HEK293 (cell line): ENCODE data around the gene OMA1.

Experiments used
- CTCF ChIA-PET: fragments of 350-600 bp; formaldehyde crosslinking; extraction: SDS; loops from one replicate; lab custom pipeline; 2021; ENCODE audit warnings: antibody characterized with exemption; lab: Yijun Ruan, JAX
- POLR2A ChIA-PET: fragments of 300-600 bp; formaldehyde crosslinking; extraction: SDS; loops from one replicate; lab custom pipeline; 2020; ENCODE audit warnings: antibody characterized with exemption, inconsistent platforms; lab: Yijun Ruan, JAX
- H3K27ac ChIP-seq: fragments of 200-500 bp; sonication (Bioruptor generic); 2 replicates; pipeline ENCODE4 v1.5.1; 2014; ENCODE audit warnings: low read depth, low read length, control low read depth, inconsistent platforms; ENCODE audit errors: extremely low read depth
- H3K36me3 ChIP-seq, 2 experiments: fragments of 200-500 bp in 1 of 2; sonication (Bioruptor generic) in 1 of 2; 1 replicate in 1 of 2; 2 replicates in 1 of 2; pipeline ENCODE4 v1.5.1; 2014 to 2017; ENCODE audit warnings: inconsistent platforms in 2 of 2, low read length in 2 of 2; ENCODE audit not compliant: control insufficient read depth in 2 of 2, insufficient read depth in 1 of 2
- H3K4me1 ChIP-seq: fragments of 200-500 bp; sonication (Bioruptor generic); 2 replicates; pipeline ENCODE4 v1.5.1; 2014; ENCODE audit warnings: mild to moderate bottlenecking, low read length, inconsistent platforms; ENCODE audit not compliant: control insufficient read depth, insufficient read depth
- H3K4me3 ChIP-seq: 2 replicates; pipeline ENCODE4 v1.5.1; 2011; ENCODE audit warnings: low read depth, mild to moderate bottlenecking, control low read depth, low read length, moderate library complexity
- H3K9me3 ChIP-seq: fragments of 200-500 bp; sonication (Bioruptor generic); 2 replicates; pipeline ENCODE4 v1.5.1; 2014; ENCODE audit warnings: low read depth, low read length, inconsistent platforms; ENCODE audit not compliant: control insufficient read depth, insufficient read depth
- BCL6B ChIP-seq: fragments of 450-650 bp; formaldehyde crosslinking; IDR thresholded peaks from 2 replicates; pipeline ENCODE4 v1.5.1; 2017; ENCODE audit warnings: missing biosample characterization, missing genetic modification characterization
- GLIS1 ChIP-seq: fragments of 450-650 bp; formaldehyde crosslinking; IDR thresholded peaks from 2 replicates; pipeline ENCODE4 v1.5.1; 2016; ENCODE audit warnings: missing biosample characterization, missing genetic modification characterization
- HIC1 ChIP-seq: fragments of 450-650 bp; formaldehyde crosslinking; IDR thresholded peaks from 2 replicates; pipeline ENCODE4 v1.5.1; 2016; ENCODE audit warnings: missing biosample characterization, missing genetic modification characterization
- HOXA7 ChIP-seq: sonication (generic); formaldehyde crosslinking; IDR thresholded peaks from 2 replicates; pipeline ENCODE4 v1.8.1; 2022; ENCODE audit warnings: missing genetic modification reagents, borderline replicate concordance
- IKZF3 ChIP-seq: fragments of 450-650 bp; IDR thresholded peaks from 2 replicates; pipeline ENCODE4 v1.5.0; 2018; ENCODE audit warnings: missing biosample characterization, mild to moderate bottlenecking, missing genetic modification characterization, moderate library complexity
- KLF16 ChIP-seq: fragments of 450-650 bp; formaldehyde crosslinking; IDR thresholded peaks from 2 replicates; pipeline ENCODE4 v1.5.1; 2017; ENCODE audit warnings: missing biosample characterization, missing genetic modification characterization
- MZF1 ChIP-seq: fragments of 450-650 bp; formaldehyde crosslinking; IDR thresholded peaks from 2 replicates; pipeline ENCODE4 v1.5.1; 2017; ENCODE audit warnings: missing biosample characterization, missing genetic modification characterization, borderline replicate concordance
- PRDM2 ChIP-seq: fragments of 450-650 bp; formaldehyde crosslinking; IDR thresholded peaks from 2 replicates; pipeline ENCODE4 v1.5.1; 2016; ENCODE audit warnings: missing biosample characterization, missing genetic modification characterization, borderline replicate concordance
- SALL2 ChIP-seq: fragments of 450-650 bp; formaldehyde crosslinking; IDR thresholded peaks from 2 replicates; pipeline ENCODE4 v1.5.0; 2017; ENCODE audit warnings: missing biosample characterization, mild to moderate bottlenecking, missing genetic modification characterization, borderline replicate concordance
- SCRT2 ChIP-seq: fragments of 450-650 bp; formaldehyde crosslinking; IDR thresholded peaks from 2 replicates; pipeline ENCODE4 v1.5.1; 2016; ENCODE audit warnings: missing biosample characterization, missing genetic modification characterization
- SETDB1 ChIP-seq: IDR thresholded peaks from one replicate; pipeline ENCODE4 v1.6.1; 2017; ENCODE audit warnings: mild to moderate bottlenecking, low read length, moderate library complexity, mixed read lengths; ENCODE audit not compliant: insufficient read length
- ZBTB48 ChIP-seq: fragments of 450-650 bp; formaldehyde crosslinking; IDR thresholded peaks from 2 replicates; pipeline ENCODE4 v1.5.1; 2016; ENCODE audit warnings: missing biosample characterization, missing genetic modification characterization
- ZBTB7A ChIP-seq: fragments of 450-650 bp; formaldehyde crosslinking; IDR thresholded peaks from 2 replicates; pipeline ENCODE4 v1.5.1; 2016; ENCODE audit warnings: low read depth, missing biosample characterization, missing genetic modification characterization
- ZNF148 ChIP-seq: fragments of 450-650 bp; formaldehyde crosslinking; IDR thresholded peaks from 2 replicates; pipeline ENCODE4 v1.5.0; 2017; ENCODE audit warnings: missing biosample characterization, missing genetic modification characterization, borderline replicate concordance
- ZNF211 ChIP-seq: fragments of 450-650 bp; formaldehyde crosslinking; IDR thresholded peaks from 2 replicates; pipeline ENCODE4 v1.5.1; 2016; ENCODE audit warnings: low read depth, missing biosample characterization, missing genetic modification characterization
- ZNF221 ChIP-seq: fragments of 450-650 bp; formaldehyde crosslinking; IDR thresholded peaks from 2 replicates; pipeline ENCODE4 v1.5.1; 2017; ENCODE audit warnings: missing biosample characterization, missing genetic modification characterization, borderline replicate concordance
- ZNF335 ChIP-seq: fragments of 450-650 bp; formaldehyde crosslinking; conservative IDR thresholded peaks from 2 replicates; pipeline ENCODE4 v1.5.1; 2016; ENCODE audit warnings: missing biosample characterization, missing genetic modification characterization
- ZNF341 ChIP-seq: fragments of 450-650 bp; formaldehyde crosslinking; IDR thresholded peaks from 2 replicates; pipeline ENCODE4; 2016; ENCODE audit warnings: low read depth, missing biosample characterization, missing genetic modification characterization
- ZNF366 ChIP-seq: fragments of 450-650 bp; formaldehyde crosslinking; conservative IDR thresholded peaks from 2 replicates; pipeline ENCODE4 v1.5.1; 2016; ENCODE audit warnings: missing biosample characterization, missing genetic modification characterization
- ZNF530 ChIP-seq: fragments of 450-650 bp; formaldehyde crosslinking; IDR thresholded peaks from 2 replicates; pipeline ENCODE4 v1.5.1; 2016; ENCODE audit warnings: low read depth, missing biosample characterization, missing genetic modification characterization
- ZNF558 ChIP-seq: fragments of 450-650 bp; formaldehyde crosslinking; IDR thresholded peaks from 2 replicates; pipeline ENCODE4 v1.5.1; 2016; ENCODE audit warnings: missing biosample characterization, missing genetic modification characterization
- ZNF580 ChIP-seq: fragments of 450-650 bp; formaldehyde crosslinking; IDR thresholded peaks from 2 replicates; pipeline ENCODE4 v1.5.1; 2016; ENCODE audit warnings: missing biosample characterization, missing genetic modification characterization
- ZNF600 ChIP-seq: fragments of 450-650 bp; formaldehyde crosslinking; IDR thresholded peaks from 2 replicates; pipeline ENCODE4 v1.5.1; 2016; ENCODE audit warnings: missing biosample characterization, missing genetic modification characterization
- ZNF785 ChIP-seq: fragments of 450-650 bp; formaldehyde crosslinking; IDR thresholded peaks from 2 replicates; pipeline ENCODE4 v1.5.1; 2016; ENCODE audit warnings: missing biosample characterization, missing genetic modification characterization

OMA1 gene

GRCh38 chr1:58545591-58546519, 671 bp downstream of the OMA1 start:
- Histone ChIP-seq H3K9me3 (no peaks in the 10 kb centered on the region), H3K4me1 (no peaks in the 10 kb centered on the region), H3K4me3 (peak overlapping the region; percentile 79), H3K27ac (peak overlapping the region; percentile 58), H3K36me3 (no peaks in the 10 kb centered on the region)
- CTCF ChIA-PET, result interaction anchor here (0.7 to 3.8 kb wide), 15 partner anchors 10 to 1214 kb away, joined by 3 to 34 read pairs (median 6); no protein-coding TSS in a partner anchor
- POLR2A ChIA-PET, result interaction anchor here (0.5 to 1.7 kb wide), 9 partner anchors 8 to 1714 kb away, joined by 3 to 8 read pairs (median 4); no protein-coding TSS in a partner anchor
- TF ChIP-seq IKZF3 (tag by site-specific recombination) (no peak; the same call in 1 of the 2 replicates), ZNF600 (tag by site-specific recombination) (peak; percentile 67), MZF1 (peak; percentile 73; the same call in 1 of the 2 replicates), ZNF221 (tag by site-specific recombination) (no peak), HOXA7 (no peak), ZNF580 (tag by site-specific recombination) (no peak), PRDM2 (tag by site-specific recombination) (no peak), ZNF785 (tag by site-specific recombination) (no peak), ZNF530 (tag by site-specific recombination) (no peak), HIC1 (tag by site-specific recombination) (peak; percentile 41; the same call in 1 of the 2 replicates), ZNF148 (tag by site-specific recombination) (no peak), ZNF341 (peak; percentile 59), ZNF211 (tag by site-specific recombination) (no peak), ZBTB7A (tag by site-specific recombination) (no peak), KLF16 (tag by site-specific recombination) (0 out of 2 replicates have a peak, but pooled peaks have one; percentile 23), GLIS1 (tag by site-specific recombination) (peak; percentile 28; the same call in 1 of the 2 replicates), ZNF366 (tag by site-specific recombination) (peak; percentile 48; the same call in 1 of the 2 replicates), SCRT2 (tag by site-specific recombination) (peak; percentile 72), BCL6B (tag by site-specific recombination) (no peak), ZNF335 (tag by site-specific recombination) (peak; percentile 91), ZBTB48 (tag by site-specific recombination) (peak; percentile 43; the same call in 1 of the 2 replicates), SETDB1 (no peak), ZNF558 (tag by site-specific recombination) (no peak), SALL2 (tag by site-specific recombination) (no peak)
